Activated CD4-positive, alpha-beta T cell treated with anti-CD3 and anti-CD28 coated beads, Interleukin-2, Interleukin-6, amounts not matched to agents 100 ng/mL and 50 ng/mL, durations not matched to agents 16 hours and 8 hours (primary cell): Measurements from ENCODE around the gene CCDC85C.

Source experiments
- DNase-seq: peaks from one replicate; pipeline ENCODE4 v3.0.0-alpha.2; 2020

The CCDC85C gene

GRCh38 chr14:99535908-99536778 lies 67.9 kb downstream of the CCDC85C start:
- no peak for DNase-seq

DNA sequence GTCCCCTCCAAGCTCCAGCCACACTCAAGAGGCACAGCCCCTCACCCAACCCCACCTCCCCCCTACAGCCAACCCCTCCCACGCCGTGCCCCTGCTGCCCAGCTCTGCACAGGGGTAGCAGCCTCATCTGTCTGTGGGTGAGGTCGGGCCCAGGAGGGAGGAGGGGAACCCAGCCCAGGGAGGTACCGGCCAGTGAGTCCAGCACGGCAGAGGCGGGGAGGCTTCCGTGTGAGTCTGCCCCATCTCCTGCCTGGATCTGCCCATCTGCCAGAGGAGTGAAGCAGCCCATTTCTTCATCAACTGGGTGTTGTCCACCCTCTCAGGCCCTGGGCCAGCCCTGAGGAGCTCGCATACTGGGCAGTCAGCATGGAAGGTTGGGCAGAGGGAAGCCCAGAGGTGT lies 68.6 kb downstream of the CCDC85C start:
- DNase-seq, result no peak

DNA sequence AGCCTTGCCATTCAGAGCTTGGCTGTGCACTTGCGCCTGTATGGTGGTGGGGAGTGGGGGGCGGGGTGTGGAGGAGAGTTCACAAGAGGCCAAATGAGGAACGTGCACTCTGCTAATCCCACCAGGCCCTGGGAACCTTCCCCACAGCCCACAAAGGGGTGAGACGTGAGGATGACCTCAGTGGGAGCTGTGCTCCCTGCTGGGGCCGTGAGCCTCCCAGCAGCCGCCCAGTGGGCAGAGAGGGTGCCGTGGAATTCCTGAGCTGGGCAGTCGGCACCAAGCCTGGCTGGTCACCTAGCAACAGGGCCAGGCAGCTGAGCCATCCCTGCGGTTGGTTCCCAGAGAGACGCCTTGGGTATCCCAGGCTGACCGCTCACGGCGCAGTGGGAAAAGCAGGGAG lies 69.1 kb downstream of the CCDC85C start:
- no peak for DNase-seq

GRCh38 chr14:99534333-99534732 lies 69.7 kb downstream of the CCDC85C start:
- no peak for DNase-seq

DNA sequence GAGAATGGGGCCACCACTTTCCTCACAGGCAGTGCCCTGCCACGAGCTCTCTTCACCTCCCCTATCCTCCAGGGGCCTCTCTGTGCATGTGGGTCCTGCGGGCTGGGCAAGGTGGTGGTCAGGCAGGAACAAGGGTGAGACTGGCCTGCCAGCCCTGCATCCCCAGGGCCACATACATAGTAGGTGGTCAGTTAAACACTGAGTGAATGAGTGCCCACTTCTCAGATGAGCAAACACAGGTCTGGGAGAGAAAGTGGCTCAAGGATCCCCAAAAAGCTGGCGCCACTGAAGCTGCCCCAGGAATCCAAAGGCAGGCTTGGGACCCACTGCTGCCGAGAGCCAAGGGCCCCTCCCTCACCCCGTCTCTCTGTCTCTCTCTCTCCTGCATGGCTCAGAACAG lies 71.7 kb downstream of the CCDC85C start:
- DNase-seq, result no peak

- DNase-seq, result no peak
Measured at GRCh38 chr14:99531251-99532096, 72.5 kb downstream of the CCDC85C start.

GRCh38 chr14:99530407-99531155 lies 73.4 kb downstream of the CCDC85C start:
- DNase-seq, result no peak

- no peak for DNase-seq
Measured at GRCh38 chr14:99529899-99530298, 74.1 kb downstream of the CCDC85C start.

DNA sequence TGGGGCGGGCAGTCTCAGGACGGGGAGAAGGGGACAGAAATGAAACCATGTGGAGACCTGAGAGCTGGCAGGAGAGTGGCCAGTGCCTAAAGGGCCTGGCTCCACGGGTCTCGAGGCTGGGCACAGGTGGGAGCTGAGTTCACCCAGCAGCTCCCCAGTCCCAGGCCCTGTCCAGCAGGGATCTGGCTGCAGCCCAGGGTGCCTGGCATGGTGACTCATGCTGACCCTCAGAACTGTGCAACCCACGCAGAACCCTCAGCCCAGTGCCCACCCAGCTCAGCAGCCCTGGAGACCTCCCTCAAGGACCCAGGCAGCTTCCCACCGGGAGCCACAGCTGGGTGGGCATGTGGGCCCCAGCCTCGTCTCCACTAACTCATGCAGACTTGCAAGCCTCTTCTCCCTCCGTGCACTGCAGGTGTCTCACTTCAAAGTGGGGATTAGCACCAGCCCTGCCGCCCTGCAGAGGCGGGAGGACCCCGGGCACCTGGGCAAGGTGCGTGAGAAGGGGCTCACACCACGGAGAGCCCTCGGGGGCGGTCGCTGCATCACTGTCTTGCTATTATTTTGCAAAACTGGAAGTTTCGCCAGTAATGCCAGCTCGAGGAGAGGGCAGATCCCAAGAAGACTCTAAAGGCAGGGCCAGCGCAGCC lies 76.5 kb downstream of the CCDC85C start:
- no peak for DNase-seq

GRCh38 chr14:99527026-99527425 lies 77.0 kb downstream of the CCDC85C start:
- no peak for DNase-seq

DNA sequence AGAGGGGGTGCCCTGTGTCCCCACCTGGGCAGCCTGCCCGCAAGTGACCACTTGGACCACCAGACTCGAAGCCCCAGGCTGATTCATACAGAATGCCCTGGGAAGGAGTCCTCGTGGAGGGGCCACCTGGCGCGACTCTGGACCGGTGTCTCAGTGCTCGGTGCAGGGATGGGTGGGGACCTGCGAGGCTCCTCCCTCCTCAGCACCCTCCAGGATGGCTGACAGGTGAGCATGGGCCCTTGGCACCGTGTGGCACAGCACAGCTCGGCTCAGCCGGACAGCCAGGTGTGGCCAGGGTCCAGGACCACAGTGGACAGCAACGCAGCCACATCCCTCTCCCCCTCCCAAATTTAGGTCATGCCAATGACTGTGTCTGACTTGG lies 78.3 kb downstream of the CCDC85C start:
- no peak for DNase-seq

DNA sequence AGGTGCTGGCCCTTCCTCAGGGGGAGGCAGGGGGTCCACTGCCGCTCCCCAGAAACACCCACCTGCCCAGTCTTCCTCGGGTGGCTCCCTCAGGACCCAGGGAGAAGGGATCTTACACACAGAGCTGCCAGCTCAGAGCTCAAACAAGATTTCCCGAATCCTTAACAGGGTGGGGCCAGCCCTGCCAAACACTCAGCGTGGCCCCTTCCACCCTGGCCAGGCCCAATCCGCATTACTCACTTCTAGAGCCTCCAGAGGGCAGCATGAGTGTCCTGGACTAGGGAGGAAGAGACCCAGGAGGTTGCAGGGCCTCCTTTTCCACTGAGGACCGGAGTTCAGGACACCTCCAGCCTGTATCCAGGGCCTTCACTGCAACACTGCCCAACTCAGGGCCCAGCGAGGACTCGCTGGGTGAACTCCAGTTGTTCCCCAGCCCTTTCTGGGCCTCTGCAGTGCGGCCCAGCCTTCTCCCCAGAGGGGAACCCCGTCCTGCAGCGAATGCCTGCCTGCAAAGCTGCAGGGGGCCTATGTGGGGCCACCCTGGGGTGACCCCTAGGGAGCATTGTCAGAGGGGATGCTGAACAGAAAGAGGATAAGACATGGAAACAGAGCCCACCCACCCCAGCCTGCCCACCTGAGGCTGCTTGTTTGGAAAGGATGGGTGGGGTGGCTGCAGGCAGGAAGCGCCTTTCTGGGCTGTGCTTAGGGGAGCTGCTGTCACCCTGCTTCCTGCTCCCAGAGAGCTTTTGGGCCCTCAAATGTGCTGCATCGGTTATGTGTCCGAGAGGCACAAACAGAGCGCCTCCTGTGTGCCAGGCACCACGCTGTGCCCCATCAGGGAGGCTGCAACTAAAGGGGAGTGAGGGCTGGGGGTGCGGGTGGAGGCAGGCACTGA lies 79.0 kb downstream of the CCDC85C start:
- no peak for DNase-seq

- no peak for DNase-seq
Measured at GRCh38 chr14:99524091-99524661, 79.8 kb downstream of the CCDC85C start.

DNA sequence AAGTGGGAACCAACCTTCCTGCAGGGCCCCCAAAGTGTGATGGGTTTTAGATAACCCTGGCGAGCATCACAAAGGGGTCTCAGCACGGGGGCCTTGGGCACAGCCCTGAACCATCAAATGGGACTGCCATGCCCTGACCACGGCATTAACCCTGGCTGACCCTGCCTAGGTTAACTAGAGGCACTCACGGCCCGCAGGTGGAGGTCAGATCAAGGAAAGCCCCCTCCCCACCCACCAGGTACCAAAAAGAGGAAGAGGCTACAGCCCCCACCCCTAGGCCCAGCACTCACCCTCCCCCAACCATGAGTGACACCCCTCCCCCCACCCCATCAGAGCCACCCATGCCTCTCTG lies 80.3 kb downstream of the CCDC85C start:
- DNase-seq, result no peak

GRCh38 chr14:99522934-99523703 lies 80.9 kb downstream of the CCDC85C start:
- no peak for DNase-seq

DNA sequence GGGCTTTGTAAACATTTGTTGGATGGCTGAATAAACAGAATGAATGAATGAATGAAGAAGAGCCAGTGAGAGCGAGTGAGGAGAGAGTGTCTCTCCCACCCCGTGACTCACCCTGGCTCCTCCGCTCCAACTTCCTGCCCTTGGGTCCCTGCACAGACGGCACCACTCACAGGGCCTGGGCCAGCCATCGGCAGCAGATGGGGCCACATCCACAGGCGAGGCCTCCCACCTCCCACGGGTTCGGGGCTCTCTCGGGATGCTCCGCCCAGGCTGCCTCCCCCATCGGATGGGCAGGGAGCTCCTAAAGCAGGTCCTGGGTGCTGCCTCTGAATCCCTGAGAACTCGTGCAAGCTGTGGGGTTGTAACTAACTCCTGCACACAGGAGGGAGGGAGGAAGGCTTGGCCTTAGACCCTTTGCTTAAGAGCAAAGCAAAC lies 81.5 kb downstream of the CCDC85C start:
- no peak for DNase-seq

- no peak for DNase-seq
Measured at GRCh38 chr14:99522025-99522401, 82.0 kb downstream of the CCDC85C start.

- DNase-seq, result no peak
Measured at GRCh38 chr14:99521176-99522024, 82.6 kb downstream of the CCDC85C start.

DNA sequence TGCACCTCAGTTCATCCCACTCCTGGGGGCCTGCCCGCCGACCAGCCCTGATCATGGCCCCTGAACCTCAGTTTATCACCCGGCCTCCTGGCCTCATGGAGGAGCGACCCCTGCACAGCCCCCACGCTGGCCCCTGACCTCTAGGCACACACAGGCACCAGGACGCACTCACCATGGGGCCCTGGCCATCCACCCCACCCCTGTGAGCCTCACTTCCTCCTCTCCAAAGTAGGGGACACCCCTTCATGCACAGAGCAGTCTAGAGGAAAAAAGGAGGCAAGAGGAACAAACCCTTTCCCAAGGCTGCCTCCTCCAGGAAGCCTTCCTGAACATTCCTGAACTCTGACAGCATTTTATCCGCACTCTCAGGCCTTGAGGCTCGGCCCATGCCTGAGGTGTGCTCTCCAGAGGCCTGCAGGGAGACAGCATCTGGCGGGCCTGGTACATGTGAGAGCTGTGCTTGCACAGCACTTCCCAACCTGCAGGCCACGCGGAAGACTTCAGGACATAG lies 83.4 kb downstream of the CCDC85C start:
- DNase-seq, result no peak
